GM23338 (cell line): ENCODE data around the gene HES4.

ENCODE experiments used
- CREB1 ChIP-seq: fragments of 250-450 bp; sonication (Bioruptor Pico); IDR thresholded peaks from 2 replicates; pipeline ENCODE4 v1.5.0; 2020; ENCODE audit warnings: low read depth, mild to moderate bottlenecking, moderate library complexity
- TF ChIP-seq, protein P1 (sequence below), 2 experiments: fragments of 200-600 bp in 1 of 2; sonication (generic) in 1 of 2; conservative IDR thresholded peaks; 2 replicates each; pipeline versions ENCODE4 v1.5.1 to v1.6.1; 2016 to 2017; ENCODE audit warnings: antibody characterized with exemption in 2 of 2, low read depth in 2 of 2, mild to moderate bottlenecking in 2 of 2, moderate library complexity in 1 of 2

DNA sequence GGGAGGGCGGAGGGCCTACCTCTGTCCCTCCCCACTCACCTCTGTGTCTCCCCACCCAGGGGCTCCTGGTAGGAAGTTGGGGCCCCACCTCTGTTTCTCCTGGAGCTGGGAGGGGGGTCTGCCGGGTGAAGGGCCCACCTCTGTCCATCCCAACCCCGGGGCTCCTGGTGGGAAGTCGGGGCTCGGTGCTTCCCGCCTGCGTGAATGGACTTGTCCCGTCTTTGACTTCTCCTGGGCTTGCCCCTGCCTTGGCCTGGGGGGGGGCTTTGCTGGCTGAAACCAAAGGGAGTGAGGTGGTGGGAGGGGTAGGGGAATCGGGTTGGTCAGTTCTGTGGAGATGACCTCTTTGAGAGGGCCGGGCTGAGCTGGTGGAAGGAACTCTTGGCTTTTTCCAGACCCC is 25.8 kb upstream of the HES4 start:
- TF ChIP-seq, protein P1, sequence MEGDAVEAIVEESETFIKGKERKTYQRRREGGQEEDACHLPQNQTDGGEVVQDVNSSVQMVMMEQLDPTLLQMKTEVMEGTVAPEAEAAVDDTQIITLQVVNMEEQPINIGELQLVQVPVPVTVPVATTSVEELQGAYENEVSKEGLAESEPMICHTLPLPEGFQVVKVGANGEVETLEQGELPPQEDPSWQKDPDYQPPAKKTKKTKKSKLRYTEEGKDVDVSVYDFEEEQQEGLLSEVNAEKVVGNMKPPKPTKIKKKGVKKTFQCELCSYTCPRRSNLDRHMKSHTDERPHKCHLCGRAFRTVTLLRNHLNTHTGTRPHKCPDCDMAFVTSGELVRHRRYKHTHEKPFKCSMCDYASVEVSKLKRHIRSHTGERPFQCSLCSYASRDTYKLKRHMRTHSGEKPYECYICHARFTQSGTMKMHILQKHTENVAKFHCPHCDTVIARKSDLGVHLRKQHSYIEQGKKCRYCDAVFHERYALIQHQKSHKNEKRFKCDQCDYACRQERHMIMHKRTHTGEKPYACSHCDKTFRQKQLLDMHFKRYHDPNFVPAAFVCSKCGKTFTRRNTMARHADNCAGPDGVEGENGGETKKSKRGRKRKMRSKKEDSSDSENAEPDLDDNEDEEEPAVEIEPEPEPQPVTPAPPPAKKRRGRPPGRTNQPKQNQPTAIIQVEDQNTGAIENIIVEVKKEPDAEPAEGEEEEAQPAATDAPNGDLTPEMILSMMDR (conservative IDR thresholded peaks at IDR 0.05; ENCODE audit: low read depth in 2 of 2), result no peak
- TF ChIP-seq CREB1 (CRISPR knock-in tag), result no peak
